ENCODE data around the gene TMEM88. TPM values are rescaled to one million over a fixed set of nuclear protein-coding genes. Genes with fewer than 3 reads are reported as not detected.

The TMEM88 gene
- total RNA-seq, 1 experiment from 2014 or later, result 2.8 TPM

DNA sequence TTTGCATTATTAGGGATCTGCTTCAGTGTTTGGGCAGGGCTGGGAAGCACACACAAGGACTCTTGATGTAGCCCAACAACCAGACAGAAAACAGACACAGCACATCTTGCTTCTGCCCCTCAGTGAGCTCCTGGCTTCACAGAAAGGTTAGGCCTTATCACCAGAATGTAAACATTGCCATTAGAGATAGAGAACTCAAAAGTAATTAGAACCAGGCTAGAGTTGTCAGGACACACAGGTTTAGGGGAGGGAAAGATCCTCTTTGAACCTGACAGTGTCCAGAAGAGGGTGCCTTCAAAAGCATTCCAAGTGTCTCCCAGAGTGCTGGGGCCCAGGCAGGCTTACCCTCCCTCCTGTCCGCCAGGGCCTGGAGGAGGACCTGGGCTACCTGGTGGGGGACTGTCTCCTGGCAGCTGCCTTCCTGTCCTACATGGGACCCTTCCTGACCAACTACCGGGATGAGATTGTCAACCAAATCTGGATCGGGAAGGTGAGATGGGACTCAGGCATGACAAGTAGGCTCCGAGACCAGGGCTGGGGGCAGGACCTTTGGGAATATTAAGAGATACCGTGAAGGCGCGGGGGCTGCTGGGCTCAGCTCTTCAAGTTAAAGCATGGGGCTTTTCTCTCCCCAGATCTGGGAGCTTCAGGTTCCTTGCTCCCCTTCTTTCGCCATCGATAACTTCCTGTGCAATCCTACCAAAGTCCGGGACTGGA is 37.8 kb upstream of the TMEM88 start (continued):
- no peak for TF ChIP-seq POLR2A (IDR thresholded peaks at IDR 0.05; ENCODE audit: borderline replicate concordance, extremely low read depth, insufficient read depth, insufficient read length)
- TF ChIP-seq, protein P1, sequence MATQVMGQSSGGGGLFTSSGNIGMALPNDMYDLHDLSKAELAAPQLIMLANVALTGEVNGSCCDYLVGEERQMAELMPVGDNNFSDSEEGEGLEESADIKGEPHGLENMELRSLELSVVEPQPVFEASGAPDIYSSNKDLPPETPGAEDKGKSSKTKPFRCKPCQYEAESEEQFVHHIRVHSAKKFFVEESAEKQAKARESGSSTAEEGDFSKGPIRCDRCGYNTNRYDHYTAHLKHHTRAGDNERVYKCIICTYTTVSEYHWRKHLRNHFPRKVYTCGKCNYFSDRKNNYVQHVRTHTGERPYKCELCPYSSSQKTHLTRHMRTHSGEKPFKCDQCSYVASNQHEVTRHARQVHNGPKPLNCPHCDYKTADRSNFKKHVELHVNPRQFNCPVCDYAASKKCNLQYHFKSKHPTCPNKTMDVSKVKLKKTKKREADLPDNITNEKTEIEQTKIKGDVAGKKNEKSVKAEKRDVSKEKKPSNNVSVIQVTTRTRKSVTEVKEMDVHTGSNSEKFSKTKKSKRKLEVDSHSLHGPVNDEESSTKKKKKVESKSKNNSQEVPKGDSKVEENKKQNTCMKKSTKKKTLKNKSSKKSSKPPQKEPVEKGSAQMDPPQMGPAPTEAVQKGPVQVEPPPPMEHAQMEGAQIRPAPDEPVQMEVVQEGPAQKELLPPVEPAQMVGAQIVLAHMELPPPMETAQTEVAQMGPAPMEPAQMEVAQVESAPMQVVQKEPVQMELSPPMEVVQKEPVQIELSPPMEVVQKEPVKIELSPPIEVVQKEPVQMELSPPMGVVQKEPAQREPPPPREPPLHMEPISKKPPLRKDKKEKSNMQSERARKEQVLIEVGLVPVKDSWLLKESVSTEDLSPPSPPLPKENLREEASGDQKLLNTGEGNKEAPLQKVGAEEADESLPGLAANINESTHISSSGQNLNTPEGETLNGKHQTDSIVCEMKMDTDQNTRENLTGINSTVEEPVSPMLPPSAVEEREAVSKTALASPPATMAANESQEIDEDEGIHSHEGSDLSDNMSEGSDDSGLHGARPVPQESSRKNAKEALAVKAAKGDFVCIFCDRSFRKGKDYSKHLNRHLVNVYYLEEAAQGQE (IDR thresholded peaks at IDR 0.05; ENCODE audit: low read depth), result no peak

DNA sequence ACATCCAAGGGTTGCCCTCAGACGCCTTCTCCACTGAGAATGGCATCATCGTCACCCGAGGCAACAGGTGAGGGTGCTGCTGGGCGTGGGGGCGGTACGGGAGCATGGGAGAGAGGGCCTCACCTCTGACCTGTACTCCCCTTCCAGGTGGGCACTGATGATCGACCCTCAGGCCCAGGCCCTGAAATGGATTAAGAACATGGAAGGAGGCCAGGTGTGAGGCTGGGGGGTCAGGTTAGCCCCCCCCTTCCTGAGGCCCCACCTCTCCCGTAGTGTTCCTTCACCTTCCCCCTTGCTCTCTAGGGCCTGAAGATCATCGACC is 37.3 kb upstream of the TMEM88 start:
- no peaks in the 10 kb centered on the region for H3K36me3 ChIP-seq (ENCODE audit: control insufficient read depth in 1 of 2, insufficient read depth in 2 of 2, low read length in 2 of 2)
- H3K27ac ChIP-seq (ENCODE audit: low read depth, low read length), result no peak overlapping the region
- ATAC-seq (no peak), DNase-seq (ENCODE audit: low read depth, low spot score) (no peak)
- no peaks in the 10 kb centered on the region for H3K27me3 ChIP-seq (ENCODE audit: insufficient read depth, low read length)
- H3K4me3 ChIP-seq (replicated peaks in 1 of 2; ENCODE audit: low read depth in 1 of 2, low read length in 2 of 2), result no peak overlapping the region
- no peak overlapping the region for H3K9ac ChIP-seq (ENCODE audit: low read length)
- no peak overlapping the region for H2AFZ ChIP-seq (ENCODE audit: low read depth, low read length, poor library complexity, severe bottlenecking)
- no peaks in the 10 kb centered on the region for H3K9me2 ChIP-seq (ENCODE audit: insufficient read depth)
- ChIA-PET CTCF (no interaction called here), POLR2A (no interaction called here), RAD21 (ENCODE audit: low non-redundant PET in 1 of 2, low total read pairs in 2 of 2, uncharacterized antibody in 2 of 2, unreplicated experiment in 2 of 2) (no interaction called here)
- no peaks in the 10 kb centered on the region for H3K79me2 ChIP-seq (ENCODE audit: insufficient read depth, low read length)
- no TSS peak for BruUV-seq (replicated peaks)
- H3K4me1 ChIP-seq (ENCODE audit: control insufficient read depth in 1 of 2, insufficient read depth in 2 of 2, low read length in 2 of 2), result no peaks in the 10 kb centered on the region
- no peak overlapping the region for H3K4me2 ChIP-seq (ENCODE audit: low read length)
- no peaks in the 10 kb centered on the region for H4K20me1 ChIP-seq (ENCODE audit: insufficient read depth)
- intact Hi-C loops (cut with micrococcal nuclease), result no loop called here
- H3K9me3 ChIP-seq (ENCODE audit: control insufficient read depth in 1 of 2, insufficient read depth in 1 of 2, low read depth in 1 of 2, low read length in 2 of 2), result no peaks in the 10 kb centered on the region
- TF ChIP-seq EGR1 (IDR thresholded peaks at IDR 0.05; ENCODE audit: low read depth) (no peak), YY1 (IDR thresholded peaks at IDR 0.05; ENCODE audit: extremely low read depth, insufficient replicate concordance, low read depth, low read length) (no peak), ZFX (IDR thresholded peaks at IDR 0.05) (no peak), CBX3 (IDR thresholded peaks at IDR 0.05; ENCODE audit: low read depth) (no peak), SP1 (IDR thresholded peaks at IDR 0.05; ENCODE audit: low read depth) (no peak), SRF (IDR thresholded peaks at IDR 0.05; ENCODE audit: low read depth) (no peak), ZNF274 (IDR thresholded peaks at IDR 0.05; ENCODE audit: low read depth, low read length) (no peak), EZH2 (IDR thresholded peaks at IDR 0.05) (no peak), RAD21 (IDR thresholded peaks at IDR 0.05; ENCODE audit: low read depth) (no peak), CEBPB (IDR thresholded peaks at IDR 0.05; ENCODE audit: low read depth) (no peak), FOSL1 (IDR thresholded peaks at IDR 0.05; ENCODE audit: low read depth) (no peak), SIN3A (IDR thresholded peaks at IDR 0.05; ENCODE audit: low read depth) (no peak), JUND (IDR thresholded peaks at IDR 0.05) (no peak), ELF1 (IDR thresholded peaks at IDR 0.05; ENCODE audit: borderline replicate concordance, low read depth) (no peak)
- TF ChIP-seq, protein P1 (IDR thresholded peaks at IDR 0.05; ENCODE audit: low read depth), result no peak
- TF ChIP-seq, protein P2, sequence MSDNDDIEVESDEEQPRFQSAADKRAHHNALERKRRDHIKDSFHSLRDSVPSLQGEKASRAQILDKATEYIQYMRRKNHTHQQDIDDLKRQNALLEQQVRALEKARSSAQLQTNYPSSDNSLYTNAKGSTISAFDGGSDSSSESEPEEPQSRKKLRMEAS (IDR thresholded peaks at IDR 0.05), result no peak
- TF ChIP-seq, protein P3, sequence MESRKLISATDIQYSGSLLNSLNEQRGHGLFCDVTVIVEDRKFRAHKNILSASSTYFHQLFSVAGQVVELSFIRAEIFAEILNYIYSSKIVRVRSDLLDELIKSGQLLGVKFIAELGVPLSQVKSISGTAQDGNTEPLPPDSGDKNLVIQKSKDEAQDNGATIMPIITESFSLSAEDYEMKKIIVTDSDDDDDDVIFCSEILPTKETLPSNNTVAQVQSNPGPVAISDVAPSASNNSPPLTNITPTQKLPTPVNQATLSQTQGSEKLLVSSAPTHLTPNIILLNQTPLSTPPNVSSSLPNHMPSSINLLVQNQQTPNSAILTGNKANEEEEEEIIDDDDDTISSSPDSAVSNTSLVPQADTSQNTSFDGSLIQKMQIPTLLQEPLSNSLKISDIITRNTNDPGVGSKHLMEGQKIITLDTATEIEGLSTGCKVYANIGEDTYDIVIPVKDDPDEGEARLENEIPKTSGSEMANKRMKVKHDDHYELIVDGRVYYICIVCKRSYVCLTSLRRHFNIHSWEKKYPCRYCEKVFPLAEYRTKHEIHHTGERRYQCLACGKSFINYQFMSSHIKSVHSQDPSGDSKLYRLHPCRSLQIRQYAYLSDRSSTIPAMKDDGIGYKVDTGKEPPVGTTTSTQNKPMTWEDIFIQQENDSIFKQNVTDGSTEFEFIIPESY (IDR thresholded peaks at IDR 0.05; ENCODE audit: extremely low read depth, insufficient replicate concordance, low read length), result no peak

Data from HCT116 (cell line).